ENCODE measurements around the gene NPAS3.

NPAS3 gene

GRCh38 chr14:33596211-33597080 lies 657.8 kb downstream of the NPAS3 start:
- DNase-seq, result no peak

GRCh38 chr14:33598582-33598981 lies 659.9 kb downstream of the NPAS3 start:
- no peak for DNase-seq

- DNase-seq, result no peak
Observed at GRCh38 chr14:33602396-33602795, 663.7 kb downstream of the NPAS3 start.

DNA sequence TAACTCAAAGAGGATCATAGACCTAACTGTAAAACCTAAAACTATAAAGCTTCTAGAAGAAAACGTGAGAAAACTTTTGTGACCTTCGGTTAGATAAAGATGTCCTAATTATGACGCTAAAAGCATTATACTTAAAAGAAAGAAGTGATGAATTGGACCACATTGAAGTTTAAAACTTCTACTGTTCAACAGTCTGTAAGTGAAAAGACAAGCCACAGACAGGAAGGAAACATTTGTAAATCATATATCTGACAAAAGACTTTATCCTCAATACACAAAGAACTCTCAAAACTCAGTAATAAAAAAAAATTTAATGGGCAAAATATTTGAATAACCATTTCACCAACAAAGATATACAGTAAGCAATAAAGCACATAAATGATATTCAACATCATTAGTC lies 667.9 kb downstream of the NPAS3 start:
- no peak for DNase-seq

- no peak for DNase-seq
Observed at GRCh38 chr14:33609582-33609981, 670.9 kb downstream of the NPAS3 start.

DNA sequence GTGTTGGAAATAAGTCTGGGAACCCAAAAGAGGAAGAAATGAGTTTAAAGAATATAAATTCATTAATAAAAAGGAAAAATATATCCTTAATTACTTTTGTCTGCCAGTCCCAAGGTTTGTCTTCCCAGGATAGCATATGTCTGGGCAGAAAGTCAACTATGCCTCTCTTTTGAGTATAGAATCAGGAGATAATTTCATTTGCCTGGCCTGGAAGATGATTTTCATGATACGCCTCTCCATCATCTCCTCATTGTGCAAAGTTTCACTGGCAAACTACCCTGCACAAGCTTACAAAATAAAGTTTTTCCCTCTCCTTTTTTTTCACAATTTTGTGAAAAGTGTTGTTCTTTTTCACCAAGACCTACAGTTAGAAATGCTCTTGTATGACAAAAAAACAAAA lies 671.4 kb downstream of the NPAS3 start:
- no peak for DNase-seq

DNA sequence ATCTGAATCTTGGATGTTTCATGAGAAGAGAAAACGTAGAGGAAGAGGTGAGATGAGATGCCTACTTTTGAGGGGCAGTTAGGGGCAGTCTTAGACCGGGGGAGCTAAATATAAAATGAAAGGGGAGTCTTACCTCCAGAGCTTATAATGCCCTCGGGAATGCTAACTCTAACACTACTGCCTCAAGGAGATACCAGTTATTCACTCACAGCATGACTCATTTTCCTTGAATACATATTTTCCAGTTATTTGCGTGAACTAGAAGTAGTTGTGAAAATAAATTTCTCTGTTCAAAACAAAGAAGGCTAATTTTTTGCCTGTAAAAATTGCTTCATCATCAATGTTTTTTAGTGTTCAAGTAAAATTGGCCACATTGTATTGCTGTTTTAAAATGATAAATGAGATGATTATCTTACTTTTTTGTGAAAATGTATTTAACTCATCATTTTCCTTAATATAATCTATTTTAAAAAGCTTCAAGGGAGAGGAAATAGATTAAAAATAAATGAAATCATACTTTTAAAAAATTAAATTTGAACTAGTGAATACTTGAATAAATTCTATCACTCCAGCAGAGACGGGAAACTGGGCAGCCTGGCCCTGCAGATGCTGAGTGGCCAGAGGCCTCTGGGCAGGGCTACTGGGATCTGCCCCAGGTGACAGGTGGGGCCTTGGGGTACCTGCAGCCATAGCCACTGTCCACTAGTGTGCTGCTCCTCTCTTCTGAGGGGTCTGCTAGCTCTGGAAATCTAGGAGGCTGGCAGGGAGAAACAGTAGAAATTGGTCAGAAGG lies 672.9 kb downstream of the NPAS3 start:
- DNase-seq, result no peak

DNA sequence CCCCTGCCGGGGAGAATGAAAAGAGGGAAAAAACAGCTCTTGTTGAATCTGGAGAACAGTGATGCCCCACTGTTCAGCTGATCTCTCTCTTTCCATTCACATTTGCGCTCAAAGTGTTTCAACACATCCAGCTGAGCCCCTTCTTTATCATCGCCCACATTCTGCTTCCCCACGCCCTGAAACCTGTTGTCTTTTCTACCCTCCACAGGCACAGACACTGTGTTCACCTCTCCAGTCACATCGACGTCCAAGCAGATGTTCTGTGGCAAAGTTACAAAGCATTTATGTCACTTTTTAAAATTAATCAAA lies 673.5 kb downstream of the NPAS3 start:
- DNase-seq, result no peak

DNA sequence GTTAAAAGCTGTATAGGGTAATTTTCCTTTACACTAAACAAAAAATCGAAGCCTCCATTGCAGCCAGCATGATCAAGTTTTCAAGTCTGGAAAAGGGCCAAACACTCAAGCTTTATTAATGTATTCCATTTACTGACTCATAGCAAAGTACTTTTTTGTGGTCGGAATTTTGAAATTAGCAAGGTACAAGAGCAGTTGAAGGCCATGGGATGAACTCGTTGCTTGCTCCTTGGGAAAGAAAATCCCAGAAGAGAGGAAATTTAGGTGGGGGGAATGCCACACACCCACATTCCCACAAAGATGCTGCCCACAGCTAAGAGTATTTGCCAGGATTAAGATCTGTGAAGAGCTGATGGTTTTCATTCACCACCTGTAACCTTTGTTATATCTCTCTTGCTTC lies 678.5 kb downstream of the NPAS3 start:
- no peak for DNase-seq

GRCh38 chr14:33618361-33619105 lies 679.9 kb downstream of the NPAS3 start:
- DNase-seq, result no peak

DNA sequence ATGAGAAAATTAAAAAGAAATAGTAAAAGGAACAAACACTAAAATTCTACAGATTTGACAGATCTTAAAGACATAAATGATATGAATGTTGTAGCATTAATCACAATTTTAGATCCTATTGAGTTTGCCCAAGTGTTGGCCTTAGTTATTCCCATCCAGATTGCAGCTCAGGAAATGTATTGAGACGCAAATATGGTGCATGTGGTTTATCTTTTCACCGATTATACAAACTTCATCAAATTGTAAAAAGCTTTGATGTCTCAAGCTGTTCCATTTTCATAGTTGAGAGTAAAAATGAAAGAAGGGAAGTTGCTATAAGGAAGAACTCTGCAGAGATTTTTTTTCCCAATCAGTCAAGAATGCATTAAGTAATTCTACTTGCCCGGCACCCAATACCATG lies 683.8 kb downstream of the NPAS3 start:
- DNase-seq, result no peak

DNA sequence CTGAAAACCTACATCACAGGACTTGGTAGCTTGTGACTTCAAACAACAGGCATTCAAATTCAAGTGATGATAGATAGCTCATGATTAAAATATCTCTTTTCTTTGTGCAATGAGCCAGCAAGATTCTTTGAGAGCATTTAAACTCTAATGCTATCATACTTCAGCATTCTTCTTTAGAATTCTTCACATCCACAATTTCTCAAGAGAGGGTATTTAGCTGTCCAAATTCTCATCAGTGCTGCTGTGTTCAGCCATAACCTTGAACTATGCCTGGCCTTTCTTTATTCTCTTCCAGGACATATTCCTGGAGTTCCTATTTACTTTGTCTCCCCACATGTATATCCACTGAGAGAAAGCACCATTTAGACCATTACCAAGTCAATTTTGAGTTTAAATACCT lies 691.1 kb downstream of the NPAS3 start:
- DNase-seq, result no peak

- DNase-seq, result no peak
Observed at GRCh38 chr14:33631021-33631420, 692.3 kb downstream of the NPAS3 start.

- no peak for DNase-seq
Observed at GRCh38 chr14:33631441-33631840, 692.8 kb downstream of the NPAS3 start.

- DNase-seq, result no peak
Observed at GRCh38 chr14:33634631-33635030, 696.0 kb downstream of the NPAS3 start.

DNA sequence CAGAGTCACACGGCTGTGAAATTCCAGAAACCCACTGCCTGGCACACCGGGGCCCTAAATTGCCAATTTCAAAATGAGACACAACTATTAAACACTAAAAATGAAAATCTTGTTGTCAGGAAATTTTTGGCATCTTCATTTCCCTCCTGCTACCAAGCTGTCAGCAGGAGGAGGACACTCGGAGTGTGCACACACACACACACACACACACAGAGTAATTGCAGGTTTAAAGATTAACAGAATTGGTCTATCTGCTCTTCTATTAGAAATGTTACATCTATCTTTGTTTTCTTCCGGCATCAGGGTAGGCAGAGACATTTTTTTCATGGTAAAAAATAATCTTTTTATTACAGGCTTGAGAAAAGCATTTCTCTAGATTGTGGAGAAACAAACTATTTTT lies 698.0 kb downstream of the NPAS3 start:
- no peak for DNase-seq

GRCh38 chr14:33642080-33642479 lies 703.4 kb downstream of the NPAS3 start:
- DNase-seq, result no peak

GRCh38 chr14:33642691-33643244 lies 704.1 kb downstream of the NPAS3 start:
- DNase-seq, result no peak

DNA sequence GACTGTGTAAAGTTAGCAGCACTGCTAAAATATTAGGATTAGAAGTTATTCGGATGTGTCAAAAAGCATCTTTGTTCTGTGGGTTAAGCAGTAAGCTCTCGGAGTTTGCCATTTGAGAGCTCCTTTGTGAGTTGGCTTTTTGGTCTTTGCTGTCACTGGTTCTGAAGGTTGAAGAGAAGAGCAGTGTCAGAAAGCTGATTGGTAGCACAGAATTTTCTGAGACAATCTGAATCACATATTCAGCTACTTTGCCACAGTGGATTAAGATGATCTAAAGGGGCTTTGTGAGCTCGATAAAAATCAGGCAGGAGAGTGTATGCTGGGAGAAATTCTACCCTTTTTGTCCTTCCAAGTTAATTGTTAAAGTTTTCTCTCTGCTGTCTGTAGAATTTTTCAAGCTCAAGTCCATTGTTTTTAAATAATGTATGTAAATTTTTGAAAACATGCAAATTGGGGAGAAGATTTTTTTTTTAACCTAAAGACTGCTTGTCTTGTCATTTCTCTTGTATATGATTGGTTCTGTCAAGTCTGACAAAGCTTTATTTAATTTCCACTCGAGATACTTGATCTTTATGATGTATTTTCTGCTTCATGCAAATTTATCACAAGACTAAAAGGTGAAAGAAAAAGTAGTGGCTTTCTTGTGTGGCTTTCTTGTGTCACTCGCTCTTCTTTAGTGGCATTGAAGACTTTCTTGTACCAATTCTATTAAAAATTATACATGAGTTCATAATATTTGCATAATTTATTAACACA lies 704.9 kb downstream of the NPAS3 start:
- no peak for DNase-seq

DNA sequence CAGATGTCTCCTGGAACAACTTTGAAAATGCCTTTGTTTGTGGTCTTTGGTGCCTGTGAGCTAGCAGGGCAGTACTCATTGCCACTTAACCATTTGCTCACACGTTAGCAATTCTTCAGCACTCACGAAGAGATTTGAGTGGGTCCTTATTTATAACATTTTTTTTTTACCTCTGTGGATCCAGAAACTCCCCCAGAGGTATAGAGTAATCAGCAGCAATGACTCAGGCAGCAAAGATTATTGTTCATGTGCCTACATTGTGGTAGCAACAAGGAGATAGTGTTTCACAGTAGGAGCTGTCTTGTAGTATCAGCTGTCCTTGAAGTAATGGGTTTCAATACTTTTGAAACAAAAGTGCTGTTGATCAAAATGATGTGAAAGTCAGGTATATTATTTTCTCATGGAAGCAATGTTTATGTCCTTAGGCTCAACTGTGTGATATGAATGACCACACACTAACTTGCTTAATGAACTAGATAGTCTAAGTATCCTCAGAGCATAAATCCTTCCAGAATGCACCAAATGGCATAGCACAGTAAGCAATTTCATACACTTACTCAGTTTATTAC lies 708.1 kb downstream of the NPAS3 start:
- no peak for DNase-seq

GRCh38 chr14:33647385-33647786 lies 708.7 kb downstream of the NPAS3 start:
- no peak for DNase-seq

DNA sequence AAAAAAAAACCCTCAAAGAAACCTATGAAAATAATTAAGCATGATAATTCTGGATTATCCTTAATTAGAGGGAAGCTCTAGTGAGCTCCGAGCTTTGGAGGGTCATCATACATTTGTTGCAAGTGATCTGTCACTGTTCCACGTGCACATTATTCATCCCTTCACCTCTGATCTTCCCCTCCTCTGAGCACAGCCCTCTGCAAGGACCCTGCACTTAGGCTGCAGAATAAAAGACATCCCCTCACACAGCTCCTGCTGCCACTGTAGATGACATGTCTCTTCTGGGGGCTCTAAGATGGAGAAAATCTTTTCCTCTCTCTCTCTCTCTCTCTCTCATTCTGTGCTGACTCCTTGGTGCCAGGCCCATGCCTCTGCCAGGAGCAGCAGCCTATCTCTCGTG lies 711.8 kb downstream of the NPAS3 start:
- no peak for DNase-seq
